ENCODE data around the gene ERO1B. TPM values are rescaled to one million over a fixed set of nuclear protein-coding genes. Genes with fewer than 3 reads are reported as not detected.

Gene ERO1B
- total RNA-seq, 1 experiment from 2014 or later, result not detected

- no peak for DNase-seq
- no peaks in the 10 kb centered on the region for H3F3A ChIP-seq (ENCODE audit: insufficient read depth, low read depth)
- no TSS peak for BruUV-seq (replicated peaks)
- no peaks in the 10 kb centered on the region for H3K9me2 ChIP-seq (ENCODE audit: insufficient read depth)
- H3K4me1 ChIP-seq (replicated peaks; ENCODE audit: insufficient read depth), result no peaks in the 10 kb centered on the region
- H3K36me3 ChIP-seq (ENCODE audit: low read depth), result no peaks in the 10 kb centered on the region
- H3K4me2 ChIP-seq, result no peak overlapping the region
- H4K20me1 ChIP-seq (ENCODE audit: insufficient read depth), result no peaks in the 10 kb centered on the region
- ChIA-PET POLR2A (ENCODE audit: unreplicated experiment) (no interaction called here), CTCF (no interaction called here)
- intact Hi-C loops (cut with micrococcal nuclease; ENCODE audit: unreplicated experiment), result no loop called here
- no peak overlapping the region for H3K27ac ChIP-seq
- no peak overlapping the region for H3K4me3 ChIP-seq
- H3K79me2 ChIP-seq (ENCODE audit: low read depth), result no peaks in the 10 kb centered on the region
- TF ChIP-seq, protein P1, sequence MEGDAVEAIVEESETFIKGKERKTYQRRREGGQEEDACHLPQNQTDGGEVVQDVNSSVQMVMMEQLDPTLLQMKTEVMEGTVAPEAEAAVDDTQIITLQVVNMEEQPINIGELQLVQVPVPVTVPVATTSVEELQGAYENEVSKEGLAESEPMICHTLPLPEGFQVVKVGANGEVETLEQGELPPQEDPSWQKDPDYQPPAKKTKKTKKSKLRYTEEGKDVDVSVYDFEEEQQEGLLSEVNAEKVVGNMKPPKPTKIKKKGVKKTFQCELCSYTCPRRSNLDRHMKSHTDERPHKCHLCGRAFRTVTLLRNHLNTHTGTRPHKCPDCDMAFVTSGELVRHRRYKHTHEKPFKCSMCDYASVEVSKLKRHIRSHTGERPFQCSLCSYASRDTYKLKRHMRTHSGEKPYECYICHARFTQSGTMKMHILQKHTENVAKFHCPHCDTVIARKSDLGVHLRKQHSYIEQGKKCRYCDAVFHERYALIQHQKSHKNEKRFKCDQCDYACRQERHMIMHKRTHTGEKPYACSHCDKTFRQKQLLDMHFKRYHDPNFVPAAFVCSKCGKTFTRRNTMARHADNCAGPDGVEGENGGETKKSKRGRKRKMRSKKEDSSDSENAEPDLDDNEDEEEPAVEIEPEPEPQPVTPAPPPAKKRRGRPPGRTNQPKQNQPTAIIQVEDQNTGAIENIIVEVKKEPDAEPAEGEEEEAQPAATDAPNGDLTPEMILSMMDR (conservative IDR thresholded peaks at IDR 0.05), result no peak
- no peak for TF ChIP-seq EZH2 (IDR thresholded peaks at IDR 0.05; ENCODE audit: low read depth)
- H3K27me3 ChIP-seq (ENCODE audit: insufficient read depth, low read depth), result no peaks in the 10 kb centered on the region
- no peak overlapping the region for H2AFZ ChIP-seq
- H3K9me3 ChIP-seq (ENCODE audit: insufficient read depth, low read depth), result no peaks in the 10 kb centered on the region
These were observed 61.3 kb downstream of the ERO1B start for GRCh38 chr1:236220473-236220872.

GRCh38 chr1:236214761-236215160, 67.0 kb downstream of the ERO1B start:
- intact Hi-C loops (cut with micrococcal nuclease; ENCODE audit: unreplicated experiment), result no loop called here
- no peaks in the 10 kb centered on the region for H3K9me3 ChIP-seq (ENCODE audit: insufficient read depth, low read depth)
- ChIA-PET POLR2A (ENCODE audit: unreplicated experiment) (no interaction called here), CTCF (no interaction called here)
- BruUV-seq (replicated peaks), result no TSS peak
- H3K9me2 ChIP-seq (ENCODE audit: insufficient read depth), result no peaks in the 10 kb centered on the region
- no peak overlapping the region for H2AFZ ChIP-seq
- no peak overlapping the region for H3K4me3 ChIP-seq
- no peak for DNase-seq
- no peaks in the 10 kb centered on the region for H3K27me3 ChIP-seq (ENCODE audit: insufficient read depth, low read depth)
- no peak overlapping the region for H3K27ac ChIP-seq
- H3K4me1 ChIP-seq (replicated peaks; ENCODE audit: insufficient read depth), result no peaks in the 10 kb centered on the region
- no peaks in the 10 kb centered on the region for H3K79me2 ChIP-seq (ENCODE audit: low read depth)
- H3K4me2 ChIP-seq, result no peak overlapping the region
- H4K20me1 ChIP-seq (ENCODE audit: insufficient read depth), result no peaks in the 10 kb centered on the region
- H3F3A ChIP-seq (ENCODE audit: insufficient read depth, low read depth), result no peaks in the 10 kb centered on the region
- no peaks in the 10 kb centered on the region for H3K36me3 ChIP-seq (ENCODE audit: low read depth)
- no peak for TF ChIP-seq EZH2 (IDR thresholded peaks at IDR 0.05; ENCODE audit: low read depth)
- TF ChIP-seq, protein P1 (conservative IDR thresholded peaks at IDR 0.05), result no peak

DNA sequence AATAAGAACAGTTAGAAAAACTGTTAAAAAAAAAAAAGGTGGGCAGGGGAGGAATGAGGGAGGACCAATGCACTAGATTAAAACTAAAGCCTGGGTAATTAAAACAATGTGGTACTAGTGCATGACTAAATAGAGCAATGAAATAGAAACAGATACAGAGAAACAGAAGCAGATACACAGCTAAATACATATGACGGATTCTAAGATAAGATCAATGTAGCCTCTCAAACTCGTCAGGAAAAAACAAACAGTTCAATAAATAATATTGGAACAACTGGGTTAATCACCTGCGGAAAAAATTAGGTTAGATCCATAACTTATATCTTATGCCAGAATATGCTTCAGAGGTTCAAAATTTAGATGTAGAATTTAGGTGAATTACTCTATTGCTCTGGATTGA, 68.2 kb downstream of the ERO1B start:
- Histone ChIP-seq H2AFZ (no peak overlapping the region), H3K27me3 (ENCODE audit: insufficient read depth, low read depth) (no peaks in the 10 kb centered on the region), H3K4me1 (replicated peaks; ENCODE audit: insufficient read depth) (no peaks in the 10 kb centered on the region), H3F3A (ENCODE audit: insufficient read depth, low read depth) (no peaks in the 10 kb centered on the region), H4K20me1 (ENCODE audit: insufficient read depth) (no peaks in the 10 kb centered on the region), H3K9me2 (ENCODE audit: insufficient read depth) (no peaks in the 10 kb centered on the region), H3K27ac (no peak overlapping the region), H3K36me3 (ENCODE audit: low read depth) (no peaks in the 10 kb centered on the region), H3K4me2 (no peak overlapping the region), H3K4me3 (no peak overlapping the region), H3K9me3 (ENCODE audit: insufficient read depth, low read depth) (no peaks in the 10 kb centered on the region), H3K79me2 (ENCODE audit: low read depth) (no peaks in the 10 kb centered on the region)
- TF ChIP-seq, protein P1 (conservative IDR thresholded peaks at IDR 0.05), result no peak
- no peak for TF ChIP-seq EZH2 (IDR thresholded peaks at IDR 0.05; ENCODE audit: low read depth)
- no TSS peak for BruUV-seq (replicated peaks)
- CTCF ChIA-PET, result no interaction called here
- intact Hi-C loops (cut with micrococcal nuclease; ENCODE audit: unreplicated experiment), result no loop called here
- POLR2A ChIA-PET (ENCODE audit: unreplicated experiment), result interaction anchor here (0.6 kb wide), 1 partner anchor 323 kb away, joined by 5 read pairs; no protein-coding TSS in a partner anchor
- no peak for DNase-seq
